GM18508 (cell line): ENCODE results near the gene LAMTOR5.

Experiments
- ATAC-seq: cut with Tn5 transposase; IDR thresholded peaks from one replicate; pipeline ENCODE4 v1.9.1; 2021; ENCODE audit warnings: moderate number of reproducible peaks; ENCODE audit not compliant: insufficient read depth, unreplicated experiment

Gene LAMTOR5

GRCh38 chr1:110393286-110393685 lies 14.2 kb downstream of the LAMTOR5 start:
- no peak for ATAC-seq

- no peak for ATAC-seq
These were observed 16.7 kb downstream of the LAMTOR5 start, which contains the start of gene SLC16A4 for GRCh38 chr1:110390692-110391245. SLC16A4 (minus strand) TSS chr1:110391026; CDS start chr1:110389323, 1,703 bp downstream.

- ATAC-seq, result no peak
These were observed 17.4 kb downstream of the LAMTOR5 start for GRCh38 chr1:110390096-110390495.

- no peak for ATAC-seq
These were observed 20.3 kb downstream of the LAMTOR5 start for GRCh38 chr1:110387048-110387754.

- ATAC-seq, result no peak
These were observed 22.1 kb downstream of the LAMTOR5 start for GRCh38 chr1:110385369-110385768.

GRCh38 chr1:110384581-110385321 lies 22.7 kb downstream of the LAMTOR5 start:
- ATAC-seq, result peak; percentile 42

- ATAC-seq, result no peak
These were observed 24.1 kb downstream of the LAMTOR5 start for GRCh38 chr1:110383251-110383990.

GRCh38 chr1:110380672-110381283 lies 26.7 kb downstream of the LAMTOR5 start:
- no peak for ATAC-seq

GRCh38 chr1:110375490-110375889 lies 32.0 kb downstream of the LAMTOR5 start:
- ATAC-seq, result no peak

GRCh38 chr1:110370827-110371226 lies 36.7 kb downstream of the LAMTOR5 start:
- no peak for ATAC-seq

- no peak for ATAC-seq
These were observed 43.3 kb downstream of the LAMTOR5 start for GRCh38 chr1:110364221-110364620.

GRCh38 chr1:110361856-110362255 lies 45.6 kb downstream of the LAMTOR5 start:
- no peak for ATAC-seq

- ATAC-seq, result no peak
These were observed 47.1 kb downstream of the LAMTOR5 start for GRCh38 chr1:110360431-110360830.

GRCh38 chr1:110356379-110356778 lies 51.1 kb downstream of the LAMTOR5 start:
- ATAC-seq, result no peak

- ATAC-seq, result no peak
These were observed 52.2 kb downstream of the LAMTOR5 start for GRCh38 chr1:110355321-110355720.
